Mammary epithelial cell (primary cell): Measurements from ENCODE around the gene HIVEP3.

Source experiments
- CTCF ChIP-seq, 2 donors: IDR thresholded peaks in 1 of 2; conservative IDR thresholded peaks in 1 of 2; 2 replicates each; pipeline ENCODE4 v1.5.1; 2011 to 2012; ENCODE audit warnings: inconsistent platforms in 2 of 2, low read length in 2 of 2, mild to moderate bottlenecking in 2 of 2, control low read depth in 1 of 2, low read depth in 1 of 2; ENCODE audit not compliant: insufficient read depth in 1 of 2; ENCODE audit errors: extremely low read depth in 1 of 2
- EZH2 ChIP-seq: IDR thresholded peaks from 2 replicates; pipeline ENCODE4 v1.6.1; 2012; ENCODE audit warnings: low read length, inconsistent platforms, borderline replicate concordance

GRCh38 chr1:41608211-41608610 lies 310.5 kb downstream of the HIVEP3 start:
- TF ChIP-seq EZH2 (no peak), CTCF (conservative IDR thresholded peaks at IDR 0.05 in 1 of 2, IDR thresholded peaks at IDR 0.05 in 1 of 2; ENCODE audit: extremely low read depth in 1 of 2, insufficient read depth in 1 of 2, low read depth in 1 of 2, low read length in 2 of 2) (no peak)
